HTERT RPE-1 (cell line): ENCODE data around the gene INSRR.

Experiments used
- in situ Hi-C: fragments of 300-500 bp; cut with MboI; formaldehyde crosslinking; loops from 4 replicates; pipeline ENCODE4 v1.14.3; 2020; ENCODE audit warnings: low sequenced_read_pairs

Gene INSRR

DNA sequence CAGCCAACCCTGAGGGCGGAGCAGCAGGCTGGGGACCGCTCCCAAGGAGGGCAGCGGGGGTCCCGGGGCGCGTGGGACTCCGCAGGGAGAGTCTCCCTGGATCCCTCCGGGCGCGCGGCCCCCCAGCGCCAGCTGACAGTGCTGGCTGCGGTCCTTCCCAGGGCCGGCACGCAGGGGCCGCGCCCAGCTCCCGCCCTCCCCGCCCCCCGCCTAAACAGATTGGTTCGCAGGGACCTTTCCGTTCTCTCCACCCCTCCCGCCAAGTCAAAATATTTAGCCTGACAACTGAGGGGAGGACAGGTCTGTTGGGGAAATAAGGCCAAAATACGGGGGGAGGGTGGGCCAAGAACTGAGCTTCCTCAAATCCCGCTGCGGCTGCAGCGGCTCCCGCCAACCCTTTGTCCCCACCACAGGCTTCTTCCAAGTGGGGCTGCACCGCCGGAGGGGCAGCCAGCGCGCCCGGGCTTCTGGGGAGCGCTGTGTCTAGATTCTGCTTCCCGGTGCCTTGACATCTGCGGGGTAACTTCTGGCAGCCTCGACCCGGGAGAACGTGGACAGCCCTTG, at the start of gene INSRR:
TSS of gene INSRR (minus strand) at position 159 of the 564 bp plus-strand sequence. CDS start 496 bp downstream, outside the sequence.
- in situ Hi-C loops, result no loop called here

DNA sequence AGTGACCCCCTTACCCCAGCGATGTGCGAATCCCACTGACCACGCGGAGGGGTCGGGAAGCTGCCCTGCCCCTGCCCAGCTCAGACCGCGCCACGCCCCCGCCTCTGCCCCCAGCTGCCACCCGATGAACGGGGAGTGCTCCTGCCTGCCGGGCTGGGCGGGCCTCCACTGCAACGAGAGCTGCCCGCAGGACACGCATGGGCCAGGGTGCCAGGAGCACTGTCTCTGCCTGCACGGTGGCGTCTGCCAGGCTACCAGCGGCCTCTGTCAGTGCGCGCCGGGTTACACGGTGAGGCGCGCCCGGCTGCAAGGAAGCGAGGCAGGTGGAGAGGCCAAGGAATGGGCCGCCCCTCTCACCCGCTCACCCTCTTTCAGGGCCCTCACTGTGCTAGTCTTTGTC, 49.6 kb upstream of the INSRR start:
- in situ Hi-C loops, result no loop called here

DNA sequence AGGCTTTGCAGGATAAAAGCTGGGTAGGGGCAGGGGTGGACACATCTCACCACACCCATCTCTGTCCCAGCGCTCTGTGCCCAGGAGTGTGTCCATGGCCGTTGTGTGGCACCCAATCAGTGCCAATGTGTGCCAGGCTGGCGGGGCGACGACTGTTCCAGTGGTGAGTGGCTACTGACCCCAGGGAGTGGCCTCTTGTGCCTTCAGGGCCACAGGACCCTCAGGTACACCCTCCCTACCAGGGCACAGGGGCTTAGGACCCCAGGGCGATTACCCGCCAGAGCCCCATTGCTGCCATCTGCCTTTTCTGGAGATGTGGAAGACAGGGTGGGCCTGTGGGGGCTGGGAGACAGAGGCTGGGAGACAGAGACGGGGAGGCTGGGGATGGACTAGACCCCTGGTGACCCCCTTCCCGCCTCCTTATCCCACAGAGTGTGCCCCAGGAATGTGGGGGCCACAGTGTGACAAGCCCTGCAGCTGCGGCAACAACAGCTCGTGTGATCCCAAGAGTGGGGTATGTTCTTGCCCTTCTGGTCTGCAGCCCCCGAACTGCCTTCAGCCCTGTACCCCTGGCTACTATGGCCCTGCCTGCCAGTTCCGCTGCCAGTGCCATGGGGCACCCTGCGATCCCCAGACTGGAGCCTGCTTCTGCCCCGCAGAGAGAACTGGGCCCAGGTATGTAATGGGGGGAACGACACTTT, 47.4 kb upstream of the INSRR start:
- in situ Hi-C loops, result no loop called here

DNA sequence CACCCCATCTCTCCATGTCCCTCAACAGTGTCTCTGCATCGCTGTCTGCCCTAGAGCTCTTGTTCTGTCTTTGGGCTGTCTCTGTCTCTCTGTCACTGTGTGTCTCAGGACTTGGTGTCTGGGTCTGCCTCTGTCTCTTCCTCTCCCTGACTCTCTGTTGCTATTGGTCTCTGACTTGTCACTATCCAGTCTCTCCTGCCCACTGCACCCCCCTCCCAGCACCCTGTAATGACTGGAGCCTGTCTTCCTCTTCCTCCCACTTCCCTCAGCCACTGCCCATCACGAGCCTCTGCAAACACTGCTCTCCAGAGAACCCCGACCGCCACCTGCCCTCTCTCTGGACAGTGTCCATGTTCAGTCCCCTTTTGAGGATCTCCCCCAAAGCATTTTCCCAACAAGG, 46.7 kb upstream of the INSRR start:
- in situ Hi-C loops, result no loop called here

DNA sequence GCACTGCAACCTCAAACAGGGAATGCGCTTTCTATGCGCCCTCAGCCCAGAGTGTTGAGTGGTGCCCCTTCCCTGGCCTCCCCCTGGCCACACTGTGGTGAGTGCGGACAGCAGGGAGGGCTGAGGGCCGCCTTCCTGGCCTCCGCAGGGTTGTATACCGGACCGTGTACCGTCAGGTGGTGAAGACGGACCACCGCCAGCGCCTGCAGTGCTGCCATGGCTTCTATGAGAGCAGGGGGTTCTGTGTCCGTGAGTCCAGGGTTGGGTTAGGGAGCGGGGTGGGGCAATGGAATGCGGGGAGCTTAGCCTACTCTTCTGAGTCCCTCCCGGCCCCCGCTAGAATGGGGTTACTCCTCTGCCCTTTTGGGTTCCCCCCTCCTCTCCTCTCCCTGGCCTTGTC, 46.3 kb upstream of the INSRR start:
- in situ Hi-C loops, result no loop called here

DNA sequence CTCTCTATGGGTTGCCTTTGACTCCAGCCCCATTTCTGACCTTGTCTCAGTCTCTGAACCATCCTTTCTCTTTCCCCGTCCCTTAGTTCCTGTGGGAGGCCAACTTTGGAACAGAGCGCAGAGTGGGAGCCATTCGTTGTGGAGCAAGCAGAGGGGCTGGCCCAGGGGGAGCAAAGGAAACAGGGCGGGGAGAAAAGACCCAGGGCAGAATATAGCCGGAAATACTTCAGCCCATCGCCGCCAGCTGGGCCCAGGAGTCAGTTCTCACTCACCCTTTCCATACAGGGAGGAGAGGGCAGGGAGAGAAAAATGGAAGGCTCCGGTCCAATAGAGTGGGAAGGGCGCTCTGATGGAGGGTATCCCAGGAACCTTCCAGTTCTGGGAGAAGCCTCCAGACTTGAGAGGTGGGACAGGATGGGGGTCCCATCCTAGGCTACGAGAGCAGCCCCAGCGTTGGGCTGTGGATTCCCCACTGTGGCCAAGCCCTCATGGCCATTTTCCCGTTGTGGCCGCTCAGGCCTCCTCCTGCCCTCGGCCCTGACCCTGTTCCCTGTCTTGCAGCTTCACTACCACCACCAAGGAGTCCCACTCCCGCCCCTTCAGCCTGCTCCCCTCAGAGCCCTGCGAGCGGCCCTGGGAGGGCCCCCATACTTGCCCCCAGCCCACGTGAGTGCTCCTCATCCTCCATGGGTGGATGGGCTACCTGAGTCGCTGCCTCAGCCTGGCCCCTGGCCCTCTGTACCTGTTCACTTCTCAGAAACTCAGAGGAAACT, 45.5 kb upstream of the INSRR start:
- in situ Hi-C loops, result no loop called here

DNA sequence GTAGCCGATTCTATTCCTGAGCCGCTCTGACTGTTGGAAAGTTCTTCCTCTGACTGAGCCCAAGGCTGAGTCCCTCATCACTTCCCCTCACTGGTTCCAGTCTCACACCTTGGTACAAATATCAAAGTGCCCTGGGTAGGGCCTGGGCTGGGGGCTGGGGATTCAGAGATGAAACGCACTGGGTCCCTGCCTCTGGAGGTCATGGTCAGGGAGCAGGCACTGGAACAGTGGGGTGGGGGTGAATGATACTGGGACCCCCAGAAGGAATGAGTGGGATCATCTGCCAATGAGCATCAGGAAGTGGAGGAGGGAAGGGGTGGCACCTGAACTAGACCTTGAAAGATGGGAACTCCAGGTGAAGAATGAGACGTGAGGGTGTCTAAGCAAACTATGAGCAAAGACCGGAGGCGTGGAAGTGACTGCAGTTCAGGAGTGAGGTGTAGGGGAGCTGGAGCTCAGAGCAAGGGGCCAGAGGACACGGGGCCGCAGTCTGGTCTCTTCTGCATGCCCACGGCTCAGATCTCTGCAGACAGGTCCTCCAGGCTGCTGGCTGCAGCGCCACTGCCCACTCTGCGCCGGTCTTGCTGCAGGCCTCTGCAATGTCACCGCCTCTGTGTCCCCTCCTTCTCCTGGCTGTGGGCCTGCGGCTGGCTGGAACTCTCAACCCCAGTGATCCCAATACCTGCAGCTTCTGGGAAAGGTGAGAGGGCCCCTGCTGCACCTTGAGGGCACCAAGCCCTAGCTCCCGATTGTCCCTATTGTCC, 44.6 kb upstream of the INSRR start:
- in situ Hi-C loops, result no loop called here

DNA sequence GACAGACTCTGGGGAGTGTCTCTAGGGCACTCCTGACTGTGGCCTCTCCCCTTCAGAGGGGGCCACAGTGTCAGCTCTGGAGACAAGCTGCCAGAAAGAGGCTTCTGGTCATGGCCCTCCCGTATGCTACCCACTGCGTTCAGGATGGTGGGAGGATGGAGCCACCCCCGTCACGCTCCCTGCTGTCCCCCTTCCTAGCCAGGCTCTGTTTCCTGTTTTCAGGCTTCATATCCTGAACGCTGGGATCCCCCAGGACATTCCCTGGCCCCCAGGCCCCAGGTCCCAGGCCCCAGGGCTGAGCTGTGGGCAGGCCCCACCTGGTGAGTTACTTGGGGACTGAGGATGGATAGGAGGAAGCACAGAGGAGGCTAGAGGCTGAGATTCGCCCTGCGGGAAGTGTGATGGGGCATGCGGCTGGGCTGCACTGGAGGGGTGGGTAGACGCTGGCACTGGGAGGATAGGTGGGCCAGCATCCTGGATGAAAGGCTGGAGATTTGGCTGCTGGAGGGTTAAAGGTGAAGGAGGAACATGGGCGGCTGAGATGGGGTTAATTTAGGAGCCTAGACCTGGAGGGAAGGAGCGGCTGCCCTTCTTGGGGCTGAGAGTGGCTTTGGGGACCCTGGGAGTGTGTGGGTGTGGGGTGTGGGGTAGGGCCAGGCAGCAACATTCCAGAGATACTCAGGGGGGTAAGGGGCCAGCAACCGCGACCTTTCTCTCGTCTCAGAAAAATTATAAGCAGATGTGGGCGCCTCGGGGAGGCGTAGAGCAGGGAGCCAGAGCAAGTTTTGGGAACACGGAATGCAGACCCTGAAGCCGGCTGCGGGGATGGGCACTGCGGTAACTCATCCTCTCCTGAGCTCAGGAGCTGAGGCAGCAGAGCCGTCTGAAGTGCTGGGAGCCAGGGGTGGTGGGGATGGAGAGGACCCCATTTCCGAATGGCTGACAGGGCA, 43.3 kb upstream of the INSRR start:
- in situ Hi-C loops, result no loop called here

DNA sequence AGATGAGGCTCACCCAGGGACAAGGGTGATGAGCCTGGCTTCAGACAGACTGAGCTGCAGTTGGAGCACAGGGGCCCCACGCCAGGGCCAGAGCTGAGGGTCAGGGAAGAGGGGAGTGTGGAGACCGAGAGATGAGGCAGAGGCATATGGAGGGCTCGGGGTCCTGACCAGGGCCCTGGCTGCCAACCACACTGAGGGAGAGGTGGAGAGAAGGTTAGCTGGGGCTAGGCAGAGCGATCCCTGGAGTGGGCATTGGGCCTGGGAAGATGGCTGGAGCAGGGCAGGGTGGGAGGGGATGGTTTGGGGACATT, 42.6 kb upstream of the INSRR start:
- in situ Hi-C loops, result no loop called here

DNA sequence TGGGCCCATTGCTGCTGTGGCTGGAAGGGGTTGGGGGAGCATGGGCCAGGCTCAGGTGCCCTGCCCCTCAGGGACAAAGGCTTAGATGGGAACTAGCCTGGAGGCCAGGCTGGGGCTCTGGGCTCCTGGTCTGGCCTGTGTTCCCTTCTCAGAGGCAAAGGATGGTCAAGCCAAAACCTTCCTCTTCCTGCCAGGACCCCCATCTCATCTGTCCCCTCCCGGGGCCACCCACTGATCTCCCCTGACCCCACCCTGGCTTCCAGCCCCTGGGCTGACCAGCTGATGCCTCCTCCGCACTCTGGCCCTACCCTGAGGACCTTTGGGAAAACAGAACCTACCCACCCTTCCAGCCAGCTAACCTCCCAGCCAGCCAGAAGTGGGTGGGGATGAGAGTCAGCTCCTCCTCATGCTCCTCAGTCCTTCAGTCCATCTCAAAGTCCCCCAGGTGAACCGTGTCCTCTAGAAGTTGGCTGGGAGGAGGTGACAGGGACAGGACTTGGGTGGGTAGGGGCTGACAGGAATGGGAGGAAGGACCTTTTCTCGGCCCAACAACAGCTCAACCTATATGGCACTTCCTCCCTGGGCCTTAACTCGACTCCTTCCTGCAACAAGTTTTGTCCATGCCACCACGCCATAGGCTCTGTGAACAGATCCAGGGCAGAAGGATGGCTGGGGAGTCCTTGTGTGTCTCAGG, 42.1 kb upstream of the INSRR start:
- in situ Hi-C loops, result no loop called here

DNA sequence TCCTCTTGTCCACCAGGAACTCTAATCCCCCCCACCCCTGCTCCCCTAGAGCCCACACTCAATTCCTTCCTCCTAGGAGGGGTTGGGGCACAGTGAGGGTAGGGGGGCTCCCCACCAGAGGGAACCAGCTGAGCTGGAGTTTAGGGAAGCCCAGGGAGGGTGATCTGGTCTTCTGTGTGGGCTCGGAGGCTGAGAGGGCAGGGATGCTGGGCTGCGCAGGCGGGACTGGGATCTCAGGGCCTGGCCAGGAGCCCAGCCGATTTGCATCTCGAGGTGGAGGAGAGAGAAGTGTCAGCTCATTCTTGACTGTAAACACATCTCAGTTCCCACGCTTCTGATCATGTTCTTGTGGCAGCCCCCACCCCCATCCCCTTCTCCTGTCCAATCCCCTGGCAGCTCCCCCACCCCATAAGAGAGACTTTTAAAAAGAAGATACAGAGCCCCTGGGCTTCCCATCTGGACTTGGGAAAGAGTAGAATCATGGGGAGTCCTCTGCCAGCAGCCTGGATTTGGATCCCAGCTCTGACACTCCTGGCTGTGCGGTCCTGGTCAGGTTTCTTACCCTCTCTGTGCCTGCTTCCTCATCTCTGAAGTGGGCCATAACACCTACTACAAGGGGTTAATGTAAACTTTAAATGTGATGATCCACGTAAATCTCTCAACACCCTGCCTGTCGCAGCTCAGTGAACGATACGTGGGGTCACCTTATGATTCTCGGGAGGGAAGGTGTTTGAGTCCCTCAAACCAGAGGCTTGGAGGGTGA, 41.2 kb upstream of the INSRR start:
- in situ Hi-C loops, result no loop called here

DNA sequence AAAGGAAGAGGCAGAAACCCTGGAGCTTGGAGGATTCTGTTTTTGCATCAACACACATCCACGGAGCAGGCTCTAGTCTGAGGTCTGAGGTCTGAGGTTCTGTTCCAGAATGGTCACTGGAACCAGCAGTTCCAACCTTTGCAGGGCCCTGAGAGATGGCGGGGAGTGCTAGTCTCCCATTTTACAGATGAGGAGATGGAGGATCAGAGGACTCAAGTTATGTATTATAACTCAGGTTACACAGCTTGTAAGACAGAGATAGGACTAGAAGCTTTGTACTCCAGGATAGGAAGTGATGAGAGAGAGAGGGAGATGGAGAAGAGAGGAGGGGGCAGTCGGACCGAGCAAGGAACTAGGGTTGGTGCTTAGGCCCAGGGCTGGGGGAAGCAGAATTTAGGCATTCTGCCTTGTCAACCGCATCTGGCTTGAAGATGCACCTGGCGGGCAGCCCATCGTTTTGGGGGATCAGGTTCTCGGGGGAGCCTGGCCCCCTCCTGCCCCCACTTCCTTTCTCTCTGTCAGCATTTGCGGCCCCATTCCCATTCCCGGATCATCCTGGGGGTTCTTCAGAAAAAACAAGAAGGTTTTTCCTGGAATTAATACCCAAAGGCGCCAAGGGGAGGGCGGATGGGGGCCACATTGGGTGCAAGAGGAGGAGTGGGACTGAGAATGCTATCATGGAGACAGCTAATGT, 40.2 kb upstream of the INSRR start:
- in situ Hi-C loops, result no loop called here

DNA sequence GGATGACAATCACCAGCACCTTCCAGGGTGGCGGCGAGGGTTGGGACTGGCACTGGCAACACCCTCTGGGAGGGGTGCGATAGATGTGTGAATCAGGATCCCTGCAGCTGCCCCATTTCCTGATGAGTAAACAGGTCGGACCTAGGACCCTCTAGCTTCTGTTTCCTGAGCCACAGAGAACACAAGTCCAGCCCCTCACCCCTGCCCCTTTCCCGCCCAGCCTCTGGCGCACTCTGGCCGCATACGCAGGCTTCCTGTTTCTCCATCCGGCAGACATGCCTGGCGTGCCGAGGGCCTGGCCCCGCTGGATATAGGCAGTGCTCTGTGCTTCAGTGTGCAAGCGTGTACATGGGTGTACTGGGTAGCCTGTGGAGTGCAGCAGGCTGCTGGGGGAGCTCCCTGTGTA, 39.2 kb upstream of the INSRR start:
- in situ Hi-C loops, result no loop called here

DNA sequence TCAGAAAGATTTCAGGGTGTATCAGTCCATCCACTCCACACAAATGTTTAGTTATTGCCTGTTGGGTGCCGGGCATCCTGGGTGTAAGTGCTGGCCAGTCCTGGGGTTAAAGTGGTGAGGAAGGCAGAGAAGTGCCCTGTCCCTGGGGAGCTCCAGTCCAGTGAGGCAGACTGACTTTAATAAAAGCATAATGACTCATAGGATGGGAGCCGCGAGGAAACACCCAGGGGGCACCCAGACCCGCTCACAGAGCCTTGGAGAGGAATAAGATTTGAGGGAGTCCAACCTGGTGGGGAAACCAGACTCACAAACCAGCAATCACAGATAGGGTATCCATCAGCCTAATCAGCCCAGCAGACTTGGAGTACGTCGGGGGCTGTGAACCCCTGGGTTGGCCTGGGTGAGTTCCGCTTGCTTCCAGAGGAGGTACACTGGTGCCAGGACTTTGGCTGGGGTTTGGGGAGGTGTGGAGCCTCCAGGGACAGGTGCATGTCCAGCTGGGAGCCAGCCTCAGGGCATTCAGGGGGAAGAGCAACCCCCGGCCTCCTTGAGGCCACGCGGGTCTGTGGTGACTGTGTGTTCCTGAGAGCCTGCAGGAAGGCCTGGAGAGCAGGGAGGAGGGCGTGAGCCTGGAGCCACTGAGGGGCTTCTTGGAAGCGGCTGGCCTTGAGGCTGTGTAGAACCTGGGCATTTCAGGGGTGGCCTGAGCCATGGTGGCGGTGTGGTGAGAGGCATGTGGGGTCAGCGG, 38.3 kb upstream of the INSRR start:
- in situ Hi-C loops, result no loop called here

DNA sequence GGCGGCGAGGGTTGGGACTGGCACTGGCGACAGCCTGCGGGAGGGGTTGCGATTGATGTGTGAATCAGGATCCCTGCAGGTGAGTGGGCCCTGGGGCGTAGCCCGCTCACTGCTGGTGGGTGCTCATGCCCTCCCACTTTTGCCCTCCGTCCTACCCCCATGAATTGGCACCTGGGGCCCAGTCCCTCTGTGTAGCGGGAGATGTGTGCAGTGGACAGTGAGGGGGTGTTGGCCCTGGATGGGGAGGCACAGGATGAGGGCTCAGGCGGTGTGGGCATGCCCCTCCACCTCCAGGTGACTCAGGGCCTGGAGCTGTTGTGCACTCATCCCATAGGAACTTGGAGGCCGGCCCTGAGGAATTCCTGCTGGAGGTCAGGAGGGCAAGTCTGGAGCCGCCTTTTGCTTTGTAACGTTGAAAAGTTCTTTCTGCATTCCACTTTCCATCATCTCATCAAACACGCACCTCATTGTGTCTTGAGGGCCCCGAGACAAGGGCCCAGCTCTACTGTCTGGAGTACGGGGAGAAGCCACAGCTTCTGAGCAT, 37.6 kb upstream of the INSRR start:
- in situ Hi-C loops, result no loop called here

DNA sequence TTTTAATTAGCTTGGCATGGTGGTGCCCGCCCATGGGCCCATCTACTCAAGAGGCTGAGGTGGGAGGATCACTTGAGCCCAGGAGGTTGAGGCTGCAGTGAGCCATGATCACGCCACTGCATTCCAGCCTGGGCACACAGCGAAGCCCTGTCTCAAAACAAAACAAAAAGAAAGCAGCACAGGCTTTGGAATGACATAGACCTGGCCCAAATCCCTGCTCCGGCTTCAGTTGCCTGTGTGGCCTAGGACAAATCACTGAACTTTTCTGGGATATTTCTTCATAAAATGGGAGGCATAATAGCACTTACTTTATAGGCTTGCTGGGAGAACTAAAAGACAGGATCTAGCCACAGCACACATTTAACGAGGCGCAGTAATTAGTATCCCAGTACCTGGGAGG, 37.0 kb upstream of the INSRR start:
- in situ Hi-C loops, result no loop called here

DNA sequence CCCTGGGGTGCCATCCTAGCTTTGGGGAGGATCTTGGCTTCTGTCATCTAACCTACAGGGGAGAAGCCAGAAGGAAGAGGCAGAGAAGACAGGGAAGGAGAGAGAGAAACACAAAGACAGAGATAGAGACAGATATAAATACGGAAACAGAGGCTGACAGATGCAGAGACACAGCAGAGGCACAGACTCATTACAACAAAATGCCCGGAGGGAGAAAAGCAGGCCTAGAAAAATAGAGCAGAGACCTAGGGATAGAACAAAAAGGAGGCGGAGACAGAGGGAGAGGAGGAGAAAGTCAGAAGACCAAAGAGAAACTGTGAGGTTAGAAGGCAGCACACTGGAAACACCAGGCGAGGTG, 36.5 kb upstream of the INSRR start:
- in situ Hi-C loops, result no loop called here
